GM19324 (cell line): ENCODE measurements around the gene NTRK2.

Experiments used
- ATAC-seq: cut with Tn5 transposase; IDR thresholded peaks from one replicate; pipeline ENCODE4 v1.9.1; 2021; ENCODE audit warnings: mild to moderate bottlenecking, moderate library complexity; ENCODE audit not compliant: unreplicated experiment, low FRiP score

NTRK2 gene

GRCh38 chr9:84998639-84999038 lies 329.1 kb downstream of the NTRK2 start:
- ATAC-seq, result no peak

DNA sequence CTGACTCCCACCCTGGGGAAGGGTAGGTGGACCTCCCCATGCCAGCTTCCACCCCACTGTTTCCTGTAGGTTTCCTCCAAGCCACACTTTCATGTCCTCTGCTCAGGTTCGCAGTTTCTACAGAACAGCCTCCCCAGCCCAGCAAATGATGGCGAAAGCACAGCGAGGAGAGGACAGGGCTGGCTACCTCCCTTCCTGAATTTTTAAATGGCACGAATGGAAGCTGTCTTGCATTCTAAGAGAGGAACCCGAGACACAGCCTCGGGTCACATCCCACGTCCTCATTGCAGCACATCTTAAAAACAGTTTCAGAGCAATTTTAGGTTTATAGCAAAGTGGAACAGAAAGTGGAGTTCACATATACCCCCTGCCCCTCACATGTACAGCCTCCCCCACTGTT lies 330.3 kb downstream of the NTRK2 start:
- no peak for ATAC-seq

- no peak for ATAC-seq
Measured at GRCh38 chr9:85001925-85002324, 332.4 kb downstream of the NTRK2 start.

DNA sequence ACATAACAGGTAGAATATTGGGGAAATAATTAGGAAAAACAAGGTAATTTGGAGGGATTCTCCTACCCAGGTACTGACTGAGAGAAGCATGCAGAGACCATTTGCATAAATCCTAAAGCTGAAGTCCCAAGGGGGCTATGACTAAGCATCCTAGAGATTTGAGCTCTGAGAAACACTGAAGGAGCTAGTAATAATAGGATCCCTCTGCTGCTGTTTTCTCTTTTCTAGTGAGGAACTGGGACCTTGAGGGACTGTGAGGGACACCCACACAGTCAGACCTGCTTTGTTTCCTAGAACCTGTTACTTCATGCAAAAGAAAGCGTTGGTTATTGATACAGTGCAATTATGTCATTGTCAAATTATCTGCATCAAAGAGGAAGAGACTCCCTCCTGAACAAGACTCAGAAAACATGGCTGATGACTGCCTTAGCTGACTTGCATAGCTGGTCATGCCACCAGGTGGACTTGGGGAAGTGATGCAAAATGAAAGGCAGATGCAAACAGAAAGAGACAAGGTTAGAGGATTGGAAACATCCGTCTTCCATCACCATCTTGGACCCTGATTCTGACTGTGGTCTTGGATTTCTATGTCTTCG lies 335.4 kb downstream of the NTRK2 start:
- no peak for ATAC-seq

DNA sequence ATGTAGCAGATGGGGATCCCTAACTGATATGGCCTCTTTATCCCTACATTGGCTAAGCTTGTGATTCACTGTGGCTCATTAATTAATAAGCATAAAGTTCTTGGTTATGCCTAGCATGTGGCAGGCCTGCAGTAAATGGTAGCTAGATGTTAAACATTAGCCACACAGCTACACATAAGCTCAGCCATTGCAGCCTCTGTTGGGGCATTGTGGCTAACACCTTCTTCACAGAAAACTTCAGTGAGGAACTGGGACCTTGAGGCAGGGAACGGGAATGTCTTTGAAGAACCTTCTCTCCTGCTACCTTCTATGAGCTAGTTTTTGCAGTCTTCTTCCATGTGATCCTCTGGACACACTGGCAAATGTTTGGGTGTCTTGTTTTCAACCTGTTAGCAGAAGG lies 338.2 kb downstream of the NTRK2 start:
- ATAC-seq, result no peak

GRCh38 chr9:85008215-85008614 lies 338.7 kb downstream of the NTRK2 start:
- ATAC-seq, result no peak

GRCh38 chr9:85009251-85009650 lies 339.7 kb downstream of the NTRK2 start:
- ATAC-seq, result peak; percentile 88

GRCh38 chr9:85013703-85014102 lies 344.2 kb downstream of the NTRK2 start:
- ATAC-seq, result no peak

DNA sequence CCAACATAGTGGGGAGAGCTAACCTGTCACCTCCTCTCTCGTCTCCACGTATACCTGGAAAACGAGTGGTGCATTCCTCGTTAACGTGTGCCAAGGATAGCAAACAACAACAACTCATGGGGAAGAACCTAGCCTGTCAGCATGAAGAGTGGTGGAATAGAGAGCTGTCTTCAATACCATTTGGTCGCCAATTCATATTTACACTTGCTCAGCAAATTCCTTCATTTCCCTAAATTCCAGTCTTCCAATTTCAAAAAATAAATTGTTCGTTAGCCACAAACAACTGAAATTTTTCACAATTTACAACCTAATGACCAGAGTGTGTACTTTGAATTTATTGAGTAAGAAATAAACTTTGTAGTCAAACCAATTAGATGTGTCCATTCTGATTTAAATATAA lies 344.8 kb downstream of the NTRK2 start:
- no peak for ATAC-seq

- no peak for ATAC-seq
Measured at GRCh38 chr9:85016384-85017006, 347.0 kb downstream of the NTRK2 start.

DNA sequence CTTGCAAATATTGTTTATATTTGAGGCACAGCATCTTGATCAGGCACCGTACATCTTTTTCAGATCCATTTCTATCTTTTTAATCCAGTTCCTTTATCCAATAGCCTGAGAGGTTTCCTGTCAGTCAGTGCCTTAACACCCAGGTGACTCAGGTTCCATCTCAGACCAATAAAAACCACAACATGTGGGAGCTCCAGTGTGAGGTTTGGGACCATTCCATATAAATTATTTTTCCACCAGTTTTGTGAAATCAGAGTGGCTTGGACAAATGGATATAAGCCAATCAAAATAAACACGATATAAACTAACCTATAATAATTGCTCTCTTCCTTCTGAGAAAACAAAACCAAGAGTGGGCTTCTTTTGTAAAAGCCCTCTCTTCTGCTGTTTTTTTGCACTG lies 351.3 kb downstream of the NTRK2 start:
- no peak for ATAC-seq

- ATAC-seq, result no peak
Measured at GRCh38 chr9:85021686-85022085, 352.2 kb downstream of the NTRK2 start.

DNA sequence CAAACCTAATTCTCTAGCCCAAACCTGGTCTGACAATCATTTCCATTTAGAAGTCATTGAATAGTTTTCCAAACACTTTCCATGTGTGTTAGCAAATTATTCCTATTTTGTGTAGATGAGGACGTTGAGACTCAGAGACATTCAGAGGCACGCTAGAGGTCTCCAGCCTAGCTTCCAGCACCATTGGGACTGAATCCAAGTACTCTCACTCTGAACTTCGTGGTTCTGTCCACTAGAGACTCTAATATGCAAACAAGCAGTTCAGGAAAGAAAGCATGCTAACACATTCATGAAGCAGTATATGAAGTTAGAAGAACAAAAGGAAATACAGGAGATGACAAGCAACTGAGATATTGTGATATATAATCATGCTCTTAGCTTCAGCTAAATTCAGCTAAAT lies 354.8 kb downstream of the NTRK2 start:
- ATAC-seq, result no peak

GRCh38 chr9:85025638-85026037 lies 356.1 kb downstream of the NTRK2 start:
- ATAC-seq, result no peak

DNA sequence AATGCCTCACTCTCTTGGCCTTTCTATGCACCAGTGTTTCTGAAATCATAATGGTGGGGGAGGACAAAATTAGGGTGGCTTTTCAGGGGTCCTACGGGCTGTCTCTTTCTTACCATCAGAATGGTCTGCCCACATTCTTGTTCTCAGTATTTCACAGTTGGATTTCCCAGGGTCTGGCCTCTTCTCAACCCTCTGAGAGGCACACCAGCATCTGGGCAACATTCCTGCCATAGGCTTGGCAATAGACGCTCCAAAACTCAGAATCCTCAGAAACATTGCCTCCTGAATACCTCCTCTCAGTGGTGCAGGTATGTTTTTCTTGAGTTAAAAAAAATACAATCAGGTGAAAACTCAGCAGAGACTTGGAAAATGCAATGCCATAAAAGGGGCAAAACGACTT lies 358.3 kb downstream of the NTRK2 start:
- ATAC-seq, result no peak

- no peak for ATAC-seq
Measured at GRCh38 chr9:85030316-85030715, 360.8 kb downstream of the NTRK2 start.

- no peak for ATAC-seq
Measured at GRCh38 chr9:85036496-85036895, 367.0 kb downstream of the NTRK2 start.

DNA sequence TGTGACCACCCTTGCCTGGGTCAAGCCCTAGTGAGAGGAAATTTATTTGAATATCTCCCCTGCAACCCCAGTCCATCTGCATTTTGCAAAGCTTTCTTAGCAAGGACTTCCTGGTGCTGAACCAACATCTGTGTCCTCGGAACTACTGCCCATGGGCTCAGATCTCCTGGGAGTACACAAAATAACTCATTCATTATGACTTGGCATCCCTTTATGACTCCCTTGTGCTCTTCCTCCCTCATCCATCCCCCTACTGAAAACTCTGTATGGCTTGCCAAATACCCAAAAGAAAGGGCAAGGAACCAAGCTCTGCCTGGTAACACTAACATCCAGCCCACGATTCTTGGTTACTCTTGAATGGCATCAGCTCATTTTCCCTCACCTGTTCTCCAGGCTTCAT lies 368.5 kb downstream of the NTRK2 start:
- ATAC-seq, result no peak

- ATAC-seq, result no peak
Measured at GRCh38 chr9:85038824-85039608, 369.5 kb downstream of the NTRK2 start.

GRCh38 chr9:85040146-85040545 lies 370.6 kb downstream of the NTRK2 start:
- no peak for ATAC-seq

- ATAC-seq, result no peak
Measured at GRCh38 chr9:85040821-85041465, 371.4 kb downstream of the NTRK2 start.
